Cerebellar cortex (tissue), 1 donor: Measurements from ENCODE around the gene PRSS36.
"Not testable (repeated sequence)": the region's sequence is repeated elsewhere in the genome, so short reads cannot be mapped to it uniquely, and the experiment has no call there.

Source experiments
- DNase-seq: peaks from one replicate; pipeline ENCODE4 v3.0.0-alpha.2; 2015; ENCODE audit warnings: low spot score

PRSS36 gene

GRCh38 chr16:31120129-31120528 is 29.7 kb downstream of the PRSS36 start:
- no peak for DNase-seq

- no peak for DNase-seq
Observed at GRCh38 chr16:31118223-31119155, 31.4 kb downstream of the PRSS36 start.

- DNase-seq: peak; percentile 99
Observed at GRCh38 chr16:31117384-31118222, 32.3 kb downstream of the PRSS36 start, which contains the start of gene KAT8. Gene KAT8, plus strand, starts transcription at chr16:31117664. Its CDS starts 18 bp downstream, at chr16:31117682.

DNA sequence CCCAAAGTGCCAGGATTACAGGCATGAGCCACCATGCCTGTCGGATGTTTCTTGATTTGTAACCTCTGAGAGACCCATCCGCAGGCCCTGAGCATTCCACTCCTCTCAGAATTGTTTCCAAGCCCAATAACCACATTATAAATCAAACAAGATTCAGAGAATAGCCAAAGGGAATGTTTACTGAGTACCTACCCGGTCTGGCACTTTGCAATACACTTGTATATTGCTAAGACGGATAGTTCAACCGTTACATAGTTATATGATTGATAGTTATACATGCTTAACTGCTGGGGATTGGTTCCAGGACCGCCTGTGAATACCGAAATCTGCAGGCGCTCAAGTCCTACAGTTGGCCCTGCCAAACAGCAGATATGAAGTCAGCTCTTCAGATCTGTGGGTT is 35.4 kb downstream of the PRSS36 start:
- DNase-seq: no peak

- DNase-seq: no peak
Observed at GRCh38 chr16:31113121-31114120, 36.4 kb downstream of the PRSS36 start.

GRCh38 chr16:31112711-31113110 is 37.2 kb downstream of the PRSS36 start:
- no peak for DNase-seq

DNA sequence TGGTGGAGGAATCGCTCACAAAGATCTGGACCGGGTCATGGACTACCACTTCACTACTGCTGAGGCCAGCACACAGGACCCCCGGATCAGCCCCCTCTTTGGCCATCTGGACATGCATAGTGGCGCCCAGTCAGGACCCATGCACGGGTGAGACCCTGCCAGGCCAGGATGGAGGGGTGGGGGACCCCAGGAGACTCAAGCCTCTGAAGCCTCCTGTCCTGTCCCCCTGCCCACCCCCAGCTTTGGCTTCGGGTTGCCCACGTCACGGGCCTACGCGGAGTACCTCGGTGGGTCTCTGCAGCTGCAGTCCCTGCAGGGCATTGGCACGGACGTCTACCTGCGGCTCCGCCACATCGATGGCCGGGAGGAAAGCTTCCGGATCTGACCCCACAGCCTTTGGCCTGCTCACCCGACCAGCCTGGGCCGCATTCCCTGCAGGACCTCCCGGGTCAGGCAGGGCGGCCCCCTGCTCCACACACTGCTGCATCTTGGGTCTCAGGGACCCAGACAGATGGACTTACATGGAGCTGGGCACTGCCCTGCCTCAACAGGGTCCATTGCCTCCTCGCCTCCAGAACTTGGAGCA is 37.9 kb downstream of the PRSS36 start:
- DNase-seq: no peak

GRCh38 chr16:31110106-31111034 is 39.5 kb downstream of the PRSS36 start:
- DNase-seq: no peak

GRCh38 chr16:31109622-31110021 is 40.2 kb downstream of the PRSS36 start:
- DNase-seq: no peak

GRCh38 chr16:31108794-31109558 is 40.9 kb downstream of the PRSS36 start:
- DNase-seq: no peak

GRCh38 chr16:31108035-31108793 is 41.7 kb downstream of the PRSS36 start, which contains the start of gene BCKDK:
Gene BCKDK, plus strand, starts transcription at chr16:31108386. Its CDS starts 838 bp downstream, at chr16:31109224.
- peak; percentile 81 for DNase-seq

DNA sequence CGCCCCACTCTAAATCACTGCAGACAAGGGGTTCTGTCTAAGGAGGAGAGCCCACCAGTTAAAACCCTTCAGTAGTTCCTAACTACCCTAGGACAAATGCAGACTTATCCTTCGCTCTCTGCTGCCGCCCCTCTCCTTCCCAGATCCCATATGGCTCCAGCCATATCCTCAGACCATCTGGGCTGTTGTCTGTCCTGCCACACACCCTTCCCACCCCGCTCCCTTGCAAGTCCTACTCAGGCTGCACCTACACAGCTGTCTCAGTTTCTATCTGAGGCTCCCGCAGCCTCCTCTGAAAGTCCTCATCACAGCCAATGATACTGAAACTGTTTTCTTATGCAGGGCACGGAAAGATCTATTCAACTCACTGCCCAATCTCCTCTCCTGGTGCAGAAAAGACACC is 42.4 kb downstream of the PRSS36 start:
- DNase-seq: no peak

DNA sequence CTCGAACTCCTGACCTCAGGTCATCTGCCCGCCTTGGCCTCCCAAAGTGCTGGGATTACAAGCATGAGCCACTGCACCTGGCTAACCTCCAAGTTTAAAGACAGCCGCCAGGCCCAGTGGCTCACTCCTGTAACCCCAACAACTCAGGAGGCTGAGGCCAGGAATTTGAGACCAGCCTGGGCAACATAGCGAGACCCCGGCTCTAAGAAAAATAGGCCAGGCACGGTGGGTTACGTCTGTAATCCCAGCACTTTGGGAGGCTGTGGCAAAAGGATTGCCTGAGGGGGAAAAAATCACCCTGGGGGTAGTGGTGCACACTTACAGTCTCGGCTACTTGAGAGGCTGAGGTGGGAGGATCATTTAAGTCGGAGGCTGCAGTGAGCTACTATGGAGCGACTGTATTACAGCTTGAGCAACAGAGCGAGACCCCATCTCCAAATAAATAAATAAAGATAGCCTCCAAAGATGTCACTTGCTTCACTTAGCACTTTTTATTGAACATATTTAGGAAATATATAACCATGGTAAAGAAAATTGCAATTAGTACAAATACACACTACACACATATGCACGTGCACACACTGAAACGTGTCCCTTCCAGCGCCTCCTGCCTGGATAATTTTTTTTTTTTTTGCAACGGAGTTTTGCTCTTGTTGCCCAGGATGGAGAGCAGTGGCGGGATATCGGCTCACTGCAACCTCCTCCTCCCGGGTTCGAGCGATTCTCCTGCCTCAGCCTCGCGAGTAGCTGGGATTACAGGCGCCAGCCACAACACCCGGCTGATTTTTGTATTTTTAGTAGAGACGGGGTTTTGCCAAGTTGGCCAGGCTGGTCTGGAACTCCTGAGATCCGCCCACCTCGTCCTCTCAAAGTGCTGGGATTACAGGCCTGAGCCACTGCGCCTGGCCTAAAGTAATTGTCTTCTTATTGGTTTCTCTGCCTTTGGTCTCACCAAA is 43.1 kb downstream of the PRSS36 start:
- DNase-seq: no peak

- peak; percentile 72 for DNase-seq
Observed at GRCh38 chr16:31105677-31106213, 44.1 kb downstream of the PRSS36 start.

GRCh38 chr16:31100876-31101641 is 48.8 kb downstream of the PRSS36 start:
- DNase-seq: not testable (repeated sequence)
